Parathyroid adenoma (tissue), 2 donors: ENCODE data around the gene PRPF31.

Experiments used
- H2AFZ ChIP-seq: fragments of 300-600 bp; sonication (generic); one replicate; pipeline ENCODE4 v1.7.0; 2017; ENCODE audit warnings: antibody characterized with exemption, mild to moderate bottlenecking
- H3K27ac ChIP-seq: fragments of 300-600 bp; sonication (generic); one replicate; pipeline ENCODE4 v1.7.0; 2017
- H3K27me3 ChIP-seq: fragments of 300-600 bp; sonication (generic); one replicate; pipeline ENCODE4 v1.7.0; 2017; ENCODE audit warnings: low read length; ENCODE audit not compliant: control insufficient read depth, insufficient read depth
- H3K36me3 ChIP-seq: fragments of 300-600 bp; sonication (generic); one replicate; pipeline ENCODE4 v1.7.0; 2017; ENCODE audit warnings: low read length; ENCODE audit not compliant: control insufficient read depth, insufficient read depth
- H3K4me1 ChIP-seq: fragments of 300-600 bp; sonication (generic); one replicate; pipeline ENCODE4 v1.7.0; 2017; ENCODE audit warnings: control low read depth
- H3K4me2 ChIP-seq: fragments of 300-600 bp; sonication (generic); one replicate; pipeline ENCODE4 v1.7.0; 2017; ENCODE audit warnings: low read length
- H3K4me3 ChIP-seq: fragments of 300-600 bp; sonication (generic); one replicate; pipeline ENCODE4 v1.7.0; 2017; ENCODE audit warnings: low read depth, low read length
- H3K79me2 ChIP-seq: fragments of 300-600 bp; sonication (generic); one replicate; pipeline ENCODE4 v1.7.0; 2017; ENCODE audit warnings: control low read depth
- H3K9ac ChIP-seq: fragments of 300-600 bp; sonication (generic); one replicate; pipeline ENCODE4 v1.7.0; 2017; ENCODE audit warnings: mild to moderate bottlenecking
- H3K9me3 ChIP-seq: fragments of 300-600 bp; sonication (generic); one replicate; pipeline ENCODE4 v1.7.0; 2017; ENCODE audit warnings: low read length; ENCODE audit not compliant: control insufficient read depth
- TF ChIP-seq, protein P1 (sequence below): fragments of 300-600 bp; sonication (generic); IDR thresholded peaks from one replicate; pipeline ENCODE4 v1.7.0; 2017; ENCODE audit warnings: antibody characterized with exemption, mild to moderate bottlenecking
- donor health status: primary hyperparathyroidism.

PRPF31 gene

DNA sequence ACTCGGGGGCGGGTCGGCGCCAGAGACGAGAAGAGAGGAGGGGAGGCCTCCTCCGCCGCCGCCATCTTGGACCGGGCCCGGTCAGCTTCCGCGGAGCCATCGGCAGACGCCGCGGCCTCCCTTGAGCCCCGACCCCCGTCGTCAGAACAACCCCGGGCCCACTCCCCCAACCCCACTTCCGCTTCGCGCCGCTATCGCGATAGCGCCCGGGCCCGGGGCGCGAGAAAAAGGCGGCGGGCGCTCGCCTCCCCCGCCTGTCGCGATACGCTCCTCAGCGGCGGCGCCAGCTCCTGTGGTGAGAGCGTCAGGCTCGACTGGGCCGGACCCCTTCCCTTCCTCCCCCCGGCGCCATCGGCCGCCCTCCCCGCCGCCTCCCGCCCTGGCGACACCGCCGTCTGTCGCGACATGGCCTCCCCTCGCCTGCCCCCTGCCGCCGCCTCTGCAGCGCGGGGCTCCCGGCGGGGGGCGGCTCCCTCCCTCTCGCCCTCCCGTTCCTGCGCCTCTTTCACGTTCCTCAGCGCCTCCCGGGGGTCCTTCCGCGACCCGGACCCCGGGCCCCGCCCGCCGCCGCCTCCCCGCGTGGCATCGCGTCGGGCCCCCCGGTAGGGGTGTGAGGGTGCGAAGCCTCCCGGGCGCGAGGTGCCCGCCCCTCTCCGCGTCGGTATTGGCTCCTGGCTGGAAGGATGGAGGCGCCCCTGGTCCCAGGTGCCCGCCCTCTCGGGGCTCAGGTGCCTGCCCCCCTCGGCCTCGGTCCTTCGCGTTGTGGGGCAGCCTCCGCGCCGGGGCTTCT lies 22.3 kb downstream of the PRPF31 start, which contains the start of gene CNOT3:
CNOT3 (plus strand) TSS at position 64 of the 790 bp plus-strand sequence. CDS start 5,217 bp downstream, outside the sequence.
- H2AFZ ChIP-seq: peak within 1 kb of the TSS; percentile 89
- H3K4me1 ChIP-seq: peaks cover 7% of the 10 kb centered on the region
- H3K9ac ChIP-seq: peak within 1 kb of the TSS; percentile 99

DNA sequence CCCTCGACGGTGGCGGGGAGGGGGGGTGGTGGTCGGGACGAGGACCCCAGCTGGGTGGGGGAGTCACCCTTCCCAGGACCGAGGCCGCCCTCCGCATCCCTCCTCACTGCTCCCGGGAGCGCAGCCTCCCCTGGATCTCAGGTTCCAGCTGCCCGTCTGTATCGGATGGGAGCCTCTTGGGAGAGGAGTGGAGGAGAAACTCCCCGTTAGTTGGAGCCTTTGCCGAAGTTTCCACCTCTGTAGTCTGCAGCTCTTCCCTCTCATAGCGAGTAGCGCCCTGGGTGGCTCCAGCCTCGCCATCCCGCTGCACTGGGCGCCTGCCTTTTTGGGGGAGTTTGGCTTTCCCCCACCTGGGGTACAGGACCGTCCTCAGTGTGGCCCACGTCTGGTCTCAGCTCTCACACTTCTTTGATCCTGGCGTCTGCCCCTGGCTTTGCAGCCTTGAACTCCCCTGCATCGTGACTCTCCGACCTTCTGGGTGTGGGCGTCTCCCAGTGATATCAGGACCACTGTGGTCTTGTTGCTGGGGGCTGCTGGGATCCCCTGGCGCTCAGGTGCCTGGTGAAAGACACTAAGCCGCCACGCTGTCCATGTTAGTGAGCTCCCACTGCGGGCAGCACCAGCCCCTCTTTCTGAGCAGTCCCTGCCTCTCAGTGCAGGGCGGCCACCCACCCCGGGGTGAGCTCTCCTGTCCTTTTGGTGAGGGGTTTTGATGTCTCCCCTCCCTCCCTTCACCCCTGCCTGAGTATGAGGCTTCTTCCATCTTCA lies 23.1 kb downstream of the PRPF31 start:
- no peaks in the 10 kb centered on the region for H3K27me3 ChIP-seq
- peak overlapping the region; percentile 85 for H3K4me3 ChIP-seq
- peak overlapping the region; percentile 78 for H3K4me2 ChIP-seq
- peak overlapping the region; percentile 89 for H2AFZ ChIP-seq
- TF ChIP-seq, protein P1, sequence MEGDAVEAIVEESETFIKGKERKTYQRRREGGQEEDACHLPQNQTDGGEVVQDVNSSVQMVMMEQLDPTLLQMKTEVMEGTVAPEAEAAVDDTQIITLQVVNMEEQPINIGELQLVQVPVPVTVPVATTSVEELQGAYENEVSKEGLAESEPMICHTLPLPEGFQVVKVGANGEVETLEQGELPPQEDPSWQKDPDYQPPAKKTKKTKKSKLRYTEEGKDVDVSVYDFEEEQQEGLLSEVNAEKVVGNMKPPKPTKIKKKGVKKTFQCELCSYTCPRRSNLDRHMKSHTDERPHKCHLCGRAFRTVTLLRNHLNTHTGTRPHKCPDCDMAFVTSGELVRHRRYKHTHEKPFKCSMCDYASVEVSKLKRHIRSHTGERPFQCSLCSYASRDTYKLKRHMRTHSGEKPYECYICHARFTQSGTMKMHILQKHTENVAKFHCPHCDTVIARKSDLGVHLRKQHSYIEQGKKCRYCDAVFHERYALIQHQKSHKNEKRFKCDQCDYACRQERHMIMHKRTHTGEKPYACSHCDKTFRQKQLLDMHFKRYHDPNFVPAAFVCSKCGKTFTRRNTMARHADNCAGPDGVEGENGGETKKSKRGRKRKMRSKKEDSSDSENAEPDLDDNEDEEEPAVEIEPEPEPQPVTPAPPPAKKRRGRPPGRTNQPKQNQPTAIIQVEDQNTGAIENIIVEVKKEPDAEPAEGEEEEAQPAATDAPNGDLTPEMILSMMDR: no peak
- H3K27ac ChIP-seq: peak overlapping the region; percentile 92
- no peak overlapping the region for H3K9ac ChIP-seq
- peaks cover 7% of the 10 kb centered on the region for H3K4me1 ChIP-seq
- no peaks in the 10 kb centered on the region for H3K9me3 ChIP-seq
- no peaks in the 10 kb centered on the region for H3K36me3 ChIP-seq
- H3K79me2 ChIP-seq: peaks cover 18% of the 10 kb centered on the region

More for the DNA sequence above, 22.3 kb downstream of the PRPF31 start, which contains the start of gene CNOT3:
- Histone ChIP-seq H3K9me3 (no peaks in the 10 kb centered on the region), H3K36me3 (no peaks in the 10 kb centered on the region), H3K79me2 (peaks cover 18% of the 10 kb centered on the region), H3K27ac (peak within 1 kb of the TSS; percentile 92), H3K4me3 (peak within 1 kb of the TSS; percentile 85), H3K4me2 (peak within 1 kb of the TSS; percentile 95), H3K27me3 (no peaks in the 10 kb centered on the region)
- TF ChIP-seq, protein P1: peak; percentile 15

DNA sequence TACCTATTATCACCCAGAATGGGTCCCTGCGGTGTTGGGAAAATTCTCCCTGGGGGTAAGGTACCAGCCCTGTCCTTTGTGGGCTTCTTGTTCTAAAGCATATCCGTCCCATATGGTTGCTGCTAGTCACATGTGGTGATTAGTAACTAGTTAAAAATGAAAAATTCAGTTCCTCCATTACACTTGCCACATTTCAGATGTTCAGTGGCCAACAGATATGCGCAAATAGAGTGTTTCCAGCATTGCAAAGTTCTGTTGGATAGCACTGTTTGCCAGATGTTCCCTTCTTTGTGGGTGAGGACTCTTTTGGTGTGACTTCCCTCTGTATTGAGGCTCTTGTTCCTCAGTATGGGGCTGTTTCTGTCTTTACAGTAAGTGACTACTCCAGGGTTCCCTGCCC lies 25.8 kb downstream of the PRPF31 start:
- Histone ChIP-seq H3K27me3 (no peaks in the 10 kb centered on the region), H3K4me1 (peaks cover under 1% of the 10 kb centered on the region), H3K27ac (no peak overlapping the region), H2AFZ (no peak overlapping the region), H3K36me3 (no peaks in the 10 kb centered on the region), H3K79me2 (peaks cover 18% of the 10 kb centered on the region), H3K4me3 (no peak overlapping the region), H3K4me2 (no peak overlapping the region), H3K9ac (no peak overlapping the region), H3K9me3 (no peaks in the 10 kb centered on the region)
- TF ChIP-seq, protein P1: no peak

DNA sequence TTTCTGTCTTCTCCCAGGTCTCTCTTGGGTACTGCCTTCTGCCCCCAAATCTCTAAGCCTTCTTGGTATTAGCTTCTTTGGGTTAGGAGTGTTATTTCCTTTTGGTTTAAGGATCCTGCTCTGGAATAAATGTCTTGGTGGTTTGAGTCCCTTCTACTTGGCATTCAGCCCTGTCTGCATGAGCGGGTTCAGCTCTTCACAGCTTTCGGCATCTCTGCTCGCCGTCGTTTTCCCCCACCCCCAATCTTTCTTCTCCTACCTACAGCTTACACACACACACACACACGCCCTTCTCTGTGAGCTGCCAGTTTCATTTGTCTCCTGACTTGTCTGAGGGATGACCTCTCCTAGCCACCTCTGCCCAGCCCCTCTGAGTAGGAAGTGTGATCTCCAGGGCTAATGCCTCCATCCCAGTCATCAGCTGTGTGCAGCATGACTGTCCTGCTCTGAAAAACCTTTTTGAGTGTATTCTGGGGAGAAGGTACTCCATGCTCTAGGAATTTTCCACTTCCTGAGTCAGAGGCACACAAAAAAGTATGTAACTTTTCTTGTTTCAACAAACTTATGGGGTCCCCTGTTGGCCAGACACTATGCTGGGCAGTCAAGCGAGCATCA lies 26.7 kb downstream of the PRPF31 start:
- Histone ChIP-seq H3K27me3 (no peaks in the 10 kb centered on the region), H3K27ac (no peak overlapping the region), H3K4me3 (no peak overlapping the region), H3K9me3 (no peaks in the 10 kb centered on the region), H3K4me1 (no peaks in the 10 kb centered on the region), H2AFZ (no peak overlapping the region), H3K4me2 (no peak overlapping the region), H3K36me3 (no peaks in the 10 kb centered on the region), H3K9ac (no peak overlapping the region), H3K79me2 (peaks cover 18% of the 10 kb centered on the region)
- TF ChIP-seq, protein P1: no peak
